Skin epidermis (tissue), 12 donors: ENCODE data around the gene C4BPB.
"Not testable (repeated sequence)": the region's sequence is repeated elsewhere in the genome, so short reads cannot be mapped to it uniquely, and the experiment has no call there.

Experiments used
- H3K27ac ChIP-seq, 21 experiments: fragments of 200-600 bp; sonication (generic) in 11 of 21; one replicate each; pipeline ENCODE4 v1.5.0; 2020; ENCODE audit warnings: mild to moderate bottlenecking in 3 of 21, inconsistent platforms in 2 of 21, moderate library complexity in 2 of 21
- H3K4me3 ChIP-seq, 7 experiments: fragments of 200-600 bp; sonication (generic) in 2 of 7; one replicate each; pipeline ENCODE4 v1.5.0; 2020; ENCODE audit warnings: inconsistent platforms in 2 of 7, mild to moderate bottlenecking in 2 of 7, moderate library complexity in 1 of 7

The C4BPB gene

GRCh38 chr1:207088701-207089626 is at the start of gene C4BPB:
Gene C4BPB (plus strand): TSS chr1:207088860. CDS start chr1:207089532, 672 bp downstream.
- H3K4me3 ChIP-seq, result no peak within 1 kb of the TSS
- H3K27ac ChIP-seq, result no peak within 1 kb of the TSS

- Histone ChIP-seq H3K4me3 (no peak overlapping the region), H3K27ac (no peak overlapping the region)
Observed at GRCh38 chr1:207039380-207040180, 49.1 kb upstream of the C4BPB start.

- Histone ChIP-seq H3K4me3 (no peak overlapping the region), H3K27ac (no peak overlapping the region)
Observed at GRCh38 chr1:207040181-207040533, 48.5 kb upstream of the C4BPB start.

- H3K4me3 ChIP-seq, H3K27ac ChIP-seq: not testable (repeated sequence)
Observed at GRCh38 chr1:207041397-207041796, 47.3 kb upstream of the C4BPB start.

- Histone ChIP-seq H3K4me3 (no peak overlapping the region), H3K27ac (no peak overlapping the region)
Observed at GRCh38 chr1:207045453-207045852, 43.2 kb upstream of the C4BPB start.

GRCh38 chr1:207047505-207047904 is 41.2 kb upstream of the C4BPB start:
- Histone ChIP-seq H3K27ac (no peak overlapping the region), H3K4me3 (no peak overlapping the region)

- H3K4me3 ChIP-seq, result no peak overlapping the region
Observed at GRCh38 chr1:207048041-207048440, 40.6 kb upstream of the C4BPB start.

GRCh38 chr1:207049054-207049453 is 39.6 kb upstream of the C4BPB start:
- H3K27ac ChIP-seq, result peak overlapping the region in 3 of 21 experiments; percentile 89 to 93 (median 90)
- peak overlapping the region in 1 of 7 experiments; percentile 85 for H3K4me3 ChIP-seq

More at GRCh38 chr1:207048041-207048440, 40.6 kb upstream of the C4BPB start:
- H3K27ac ChIP-seq, result no peak overlapping the region

- H3K4me3 ChIP-seq, result peak overlapping the region in 5 of 7 experiments; percentile 85 to 91 (median 87)
Observed at GRCh38 chr1:207049514-207049913, 39.1 kb upstream of the C4BPB start.

GRCh38 chr1:207049974-207050391 is 38.7 kb upstream of the C4BPB start:
- peak overlapping the region; percentile 73 to 91 (median 86) for H3K4me3 ChIP-seq

More at GRCh38 chr1:207049514-207049913, 39.1 kb upstream of the C4BPB start:
- peak overlapping the region in 9 of 21 experiments; percentile 88 to 93 (median 90) for H3K27ac ChIP-seq

GRCh38 chr1:207050480-207051190 is 38.0 kb upstream of the C4BPB start:
- Histone ChIP-seq H3K27ac (peak overlapping the region; percentile 68 to 94 (median 89)), H3K4me3 (peak overlapping the region; percentile 73 to 91 (median 86))

More at GRCh38 chr1:207049974-207050391, 38.7 kb upstream of the C4BPB start:
- peak overlapping the region; percentile 68 to 94 (median 89) for H3K27ac ChIP-seq

GRCh38 chr1:207051191-207051943 is 37.3 kb upstream of the C4BPB start, which contains the start of gene YOD1:
Gene YOD1 (minus strand): TSS chr1:207051208. CDS start chr1:207051030, 178 bp downstream.
- Histone ChIP-seq H3K27ac (peak within 1 kb of the TSS; percentile 68 to 94 (median 89)), H3K4me3 (peak within 1 kb of the TSS; percentile 78 to 91 (median 86))

- Histone ChIP-seq H3K4me3 (peak within 1 kb of the TSS; percentile 45 to 82 (median 57)), H3K27ac (peak within 1 kb of the TSS; percentile 33 to 94 (median 88))
Observed at GRCh38 chr1:207052911-207053769, 35.5 kb upstream of the C4BPB start, which contains the start of gene PFKFB2. Gene PFKFB2 (plus strand): TSS chr1:207053275. CDS start chr1:207054718, 1,443 bp downstream.

GRCh38 chr1:207054491-207054890 is 34.2 kb upstream of the C4BPB start:
- Histone ChIP-seq H3K27ac (peak overlapping the region in 11 of 21 experiments; percentile 3 to 94 (median 49)), H3K4me3 (no peak overlapping the region)

- H3K4me3 ChIP-seq, result no peak overlapping the region
- peak overlapping the region in 3 of 21 experiments; percentile 7 to 49 (median 8) for H3K27ac ChIP-seq
Observed at GRCh38 chr1:207055386-207056001, 33.2 kb upstream of the C4BPB start.

GRCh38 chr1:207056673-207057072 is 32.0 kb upstream of the C4BPB start:
- Histone ChIP-seq H3K27ac (no peak overlapping the region), H3K4me3 (no peak overlapping the region)

GRCh38 chr1:207058252-207058651 is 30.4 kb upstream of the C4BPB start:
- H3K27ac ChIP-seq, result no peak overlapping the region
- H3K4me3 ChIP-seq, result no peak overlapping the region
